ENCODE data around the gene FAM25A.
"Not testable (repeated sequence)": the region's sequence is repeated elsewhere in the genome, so short reads cannot be mapped to it uniquely, and the experiment has no call there.

FAM25A gene

GRCh38 chr10:87013528-87013927 lies 6.6 kb upstream of the FAM25A start:
- not testable (repeated sequence) for DNase-seq (ENCODE audit: low read depth)

GRCh38 chr10:87014986-87015716 lies 4.9 kb upstream of the FAM25A start:
- not testable (repeated sequence) for DNase-seq (ENCODE audit: low read depth)

DNA sequence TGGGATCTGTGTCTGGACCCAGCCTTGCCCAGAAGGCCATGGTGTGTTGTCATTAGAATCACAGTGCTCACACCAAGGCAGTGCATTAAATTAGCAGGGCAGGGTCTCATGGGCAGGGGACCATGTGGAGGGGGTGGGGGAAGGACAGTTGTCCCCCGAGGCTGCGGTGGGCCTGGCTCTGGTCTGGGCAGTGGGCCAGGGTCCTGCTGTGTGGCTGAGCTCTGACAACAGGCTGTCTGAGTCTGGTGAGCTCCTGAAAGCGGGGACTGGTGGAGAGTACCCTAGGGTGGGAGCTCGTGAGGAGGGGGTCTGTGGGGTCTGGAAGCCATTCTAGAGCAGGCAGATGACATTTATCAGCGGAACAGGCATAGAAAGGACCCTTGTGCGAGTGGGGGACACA lies 2.0 kb upstream of the FAM25A start:
- not testable (repeated sequence) for DNase-seq (ENCODE audit: low read depth)

DNA sequence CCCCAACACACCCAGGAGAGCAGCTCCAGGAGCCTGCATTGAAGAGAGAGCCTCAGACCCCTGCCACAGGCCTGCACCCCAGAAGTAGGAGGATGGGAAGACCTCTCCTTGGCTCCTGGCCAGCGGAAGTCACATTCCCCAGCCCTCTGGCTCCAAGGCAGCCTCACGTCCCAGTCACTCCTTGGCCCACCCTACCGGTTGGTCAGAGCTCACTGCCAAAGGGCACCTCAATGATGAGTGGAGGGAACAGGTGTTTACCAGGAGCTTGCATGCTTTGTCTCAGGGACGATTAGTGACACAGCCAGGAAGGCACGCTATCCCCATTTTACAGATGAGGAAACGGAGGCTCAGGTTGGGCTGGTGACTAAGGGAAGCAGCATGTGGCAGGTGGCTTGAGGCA lies 1.0 kb upstream of the FAM25A start:
- not testable (repeated sequence) for DNase-seq (ENCODE audit: low read depth)

GRCh38 chr10:87019504-87019903 lies 590 bp upstream of the FAM25A start:
- not testable (repeated sequence) for DNase-seq (ENCODE audit: low read depth)

DNA sequence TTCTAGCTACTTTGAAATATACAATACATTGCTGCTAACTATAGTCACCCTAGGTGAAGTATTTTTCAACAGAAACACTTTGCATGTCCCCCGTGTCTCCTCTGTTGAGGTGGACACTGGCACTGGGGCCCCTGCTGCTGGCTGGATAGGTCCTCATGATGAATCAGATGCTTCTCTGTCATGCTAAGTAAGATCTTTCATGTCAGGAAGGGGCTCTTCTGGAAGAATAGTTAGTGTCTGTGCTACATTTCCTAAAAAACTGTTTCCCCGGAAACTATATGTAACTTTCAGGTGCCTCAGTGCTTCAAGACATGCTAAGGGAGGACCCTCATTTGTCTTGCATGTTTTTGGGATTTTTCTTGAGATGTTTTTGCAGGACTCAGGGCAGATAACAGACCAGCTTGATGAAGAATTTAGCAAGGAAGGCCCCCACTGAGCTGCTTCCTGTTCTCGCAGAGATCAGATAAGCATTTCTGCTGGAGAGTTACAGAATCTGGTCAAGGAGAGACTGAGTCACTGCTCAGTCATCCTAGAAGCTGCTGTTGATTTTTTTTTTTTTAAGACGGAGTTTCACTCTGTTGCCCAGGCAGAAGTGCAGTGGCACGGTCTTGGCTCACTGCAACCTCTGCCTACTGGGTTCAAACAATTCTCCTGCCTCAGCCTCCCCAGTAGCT lies 5.3 kb downstream of the FAM25A start:
- DNase-seq (ENCODE audit: low read depth), result peak; percentile 37

GRCh38 chr10:87026747-87027508 lies 6.8 kb downstream of the FAM25A start:
- DNase-seq (ENCODE audit: low read depth), result not testable (repeated sequence)

GRCh38 chr10:87030419-87030818 lies 10.3 kb downstream of the FAM25A start:
- not testable (repeated sequence) for DNase-seq (ENCODE audit: low read depth)

DNA sequence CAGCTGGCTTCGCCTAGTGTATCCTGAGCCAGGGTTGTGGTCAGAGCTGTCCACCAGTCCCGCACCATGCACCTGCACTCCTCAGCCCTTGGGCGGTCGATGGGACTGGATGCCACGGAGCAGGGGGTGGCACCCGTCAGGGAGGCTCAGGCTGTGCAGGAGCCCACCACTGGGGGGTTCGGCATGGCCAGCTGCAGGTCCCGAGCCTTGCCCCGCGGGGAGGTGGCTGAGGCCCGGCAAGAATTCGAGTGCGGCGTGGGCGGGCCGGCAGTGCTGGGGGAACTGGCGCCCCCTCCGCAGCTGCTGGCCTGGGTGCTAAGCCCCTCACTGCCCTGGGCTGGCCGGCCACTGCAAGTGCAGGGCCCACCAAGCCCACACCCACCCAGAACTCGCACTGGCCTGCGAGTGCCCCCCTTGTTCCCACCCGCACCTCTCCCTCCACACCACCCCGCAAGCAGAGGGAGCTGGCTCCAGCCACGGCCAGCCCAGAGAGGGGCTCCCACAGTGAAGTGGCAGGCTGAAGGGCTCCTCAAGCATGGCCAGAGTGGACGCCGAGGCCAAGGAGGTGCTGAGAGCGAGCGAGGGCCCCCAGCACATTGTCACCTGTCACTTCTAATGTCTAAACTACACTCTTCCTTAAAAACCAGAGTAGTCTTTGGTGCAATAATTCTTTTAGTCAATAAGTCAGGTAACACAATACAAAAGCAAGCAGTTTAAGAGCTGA lies 11.0 kb downstream of the FAM25A start:
- DNase-seq (ENCODE audit: low read depth), result no peak

- no peak for DNase-seq (ENCODE audit: low read depth)
Observed at GRCh38 chr10:87036623-87037022, 16.5 kb downstream of the FAM25A start.

- DNase-seq (ENCODE audit: low read depth), result no peak
Observed at GRCh38 chr10:87038286-87038717, 18.2 kb downstream of the FAM25A start.

- DNase-seq (ENCODE audit: low read depth), result no peak
Observed at GRCh38 chr10:87038786-87039185, 18.7 kb downstream of the FAM25A start.

DNA sequence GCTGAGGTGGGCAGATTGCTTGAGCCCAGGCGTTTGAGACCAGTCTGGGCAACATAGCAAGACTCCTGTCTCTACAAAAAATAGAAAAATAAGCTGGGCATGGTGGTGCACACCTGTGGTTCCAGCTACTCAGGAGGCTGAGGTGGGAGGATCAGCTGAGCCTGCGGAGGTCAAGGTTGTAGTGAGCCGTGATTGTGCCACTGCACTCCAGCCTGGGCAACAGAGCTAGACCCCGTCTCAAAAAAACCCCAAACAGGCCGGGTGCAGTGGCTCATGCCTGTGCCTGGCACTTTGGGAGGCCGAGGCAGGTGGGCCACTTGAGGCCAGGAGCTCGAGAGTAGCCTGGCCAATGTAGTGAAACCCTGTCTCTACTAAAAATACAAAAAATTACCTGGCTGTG lies 23.5 kb downstream of the FAM25A start:
- DNase-seq (ENCODE audit: low read depth), result not testable (repeated sequence)

GRCh38 chr10:87045434-87045938 lies 25.4 kb downstream of the FAM25A start:
- DNase-seq (ENCODE audit: low read depth), result no peak

- DNase-seq (ENCODE audit: low read depth), result no peak
Observed at GRCh38 chr10:87053111-87053510, 33.0 kb downstream of the FAM25A start.

DNA sequence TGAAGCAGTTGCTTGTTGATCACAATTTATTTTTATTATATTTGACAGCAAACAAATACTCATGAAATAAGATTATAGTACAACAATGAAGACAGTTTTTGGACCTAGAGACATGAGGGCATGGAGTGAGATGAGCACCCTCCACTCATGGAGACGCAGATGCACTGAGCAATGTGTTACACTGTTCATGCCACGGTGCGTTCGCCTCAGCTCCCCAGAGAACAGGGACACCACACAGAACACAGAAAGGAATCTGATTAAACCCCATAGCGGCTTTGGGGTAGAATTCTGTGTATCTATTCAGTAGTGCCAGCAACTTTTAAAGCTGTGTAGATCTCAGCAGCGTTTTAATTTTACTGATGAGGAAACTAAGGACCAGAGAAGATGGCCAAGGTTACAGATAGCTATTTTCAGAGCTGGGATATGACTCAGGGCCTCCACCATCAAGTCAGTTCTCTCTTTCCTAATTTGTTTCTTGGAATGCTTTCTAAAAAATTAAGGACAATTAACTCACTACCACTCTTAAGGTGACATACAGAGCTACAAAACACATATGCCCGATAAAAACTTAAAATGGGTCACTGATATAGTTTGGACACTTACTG lies 33.6 kb downstream of the FAM25A start:
- no peak for DNase-seq (ENCODE audit: low read depth)

GRCh38 chr10:87054373-87055295 lies 34.5 kb downstream of the FAM25A start:
- DNase-seq (ENCODE audit: low read depth), result peak; percentile 15

DNA sequence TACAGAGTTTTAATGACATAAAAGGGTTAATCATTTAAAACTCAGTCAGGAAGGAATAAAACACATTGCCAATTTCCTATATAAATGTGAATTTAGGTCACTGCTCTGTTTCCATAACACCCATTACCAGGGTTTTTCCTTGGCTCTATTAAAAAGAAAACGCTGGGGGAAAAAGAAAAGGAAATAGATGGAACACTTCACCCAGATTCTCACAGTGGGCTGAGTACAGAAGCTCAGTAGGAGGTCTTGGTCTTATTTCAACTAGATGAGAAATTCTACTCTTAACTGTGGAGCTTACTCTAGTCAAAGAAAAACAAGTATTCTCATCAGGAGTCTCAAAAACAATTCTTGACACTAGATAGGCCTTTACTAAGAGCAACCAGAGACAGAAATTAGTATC lies 38.1 kb downstream of the FAM25A start:
- DNase-seq (ENCODE audit: low read depth), result no peak

- DNase-seq (ENCODE audit: low read depth), result no peak
Observed at GRCh38 chr10:87059401-87059800, 39.3 kb downstream of the FAM25A start.

- DNase-seq (ENCODE audit: low read depth), result no peak
Observed at GRCh38 chr10:87060280-87060928, 40.3 kb downstream of the FAM25A start.

Measured in HS-5 (cell line).